Measurements from ENCODE around the gene METTL9.
"Not testable (repeated sequence)": the region's sequence is repeated elsewhere in the genome, so short reads cannot be mapped to it uniquely, and the experiment has no call there.

The METTL9 gene

DNA sequence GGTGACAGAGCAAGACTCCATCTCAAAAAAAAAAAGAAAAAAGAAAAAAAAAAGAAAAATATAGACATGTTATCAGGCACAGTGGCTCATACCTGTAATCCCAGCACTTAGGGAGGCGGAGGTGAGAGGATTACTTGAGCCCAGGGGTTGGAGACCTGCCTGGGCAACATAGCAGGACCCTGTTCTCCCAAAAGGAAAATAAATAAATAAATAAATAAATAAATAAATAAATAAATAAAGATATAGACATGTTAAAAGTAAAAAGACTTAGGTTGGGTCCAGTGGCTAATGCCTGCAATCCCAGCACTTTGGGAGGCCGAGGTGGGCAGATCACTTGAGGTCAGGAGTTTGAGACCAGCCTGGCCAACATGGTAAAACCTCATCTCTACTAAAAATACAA lies 23.1 kb upstream of the METTL9 start:
- not testable (repeated sequence) for DNase-seq

DNA sequence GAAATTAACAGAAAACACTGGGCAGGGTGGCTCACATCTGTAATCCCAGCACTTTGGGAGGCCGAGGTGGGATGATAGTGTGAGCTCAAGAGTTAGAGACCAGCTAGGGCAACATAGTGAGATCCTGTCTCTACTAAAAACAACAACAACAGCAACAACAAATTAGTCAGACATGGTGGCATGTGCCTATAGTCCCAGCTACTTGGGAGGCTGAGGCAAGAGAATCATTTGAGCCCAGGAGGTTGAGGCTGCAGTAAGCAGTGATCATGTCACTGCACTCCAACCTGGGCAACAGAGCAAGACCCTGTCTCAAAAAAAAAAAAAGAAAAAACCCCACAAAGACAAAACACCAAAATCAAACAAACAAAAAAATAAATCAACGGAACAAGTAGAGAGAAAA lies 21.9 kb upstream of the METTL9 start:
- DNase-seq: not testable (repeated sequence)

DNA sequence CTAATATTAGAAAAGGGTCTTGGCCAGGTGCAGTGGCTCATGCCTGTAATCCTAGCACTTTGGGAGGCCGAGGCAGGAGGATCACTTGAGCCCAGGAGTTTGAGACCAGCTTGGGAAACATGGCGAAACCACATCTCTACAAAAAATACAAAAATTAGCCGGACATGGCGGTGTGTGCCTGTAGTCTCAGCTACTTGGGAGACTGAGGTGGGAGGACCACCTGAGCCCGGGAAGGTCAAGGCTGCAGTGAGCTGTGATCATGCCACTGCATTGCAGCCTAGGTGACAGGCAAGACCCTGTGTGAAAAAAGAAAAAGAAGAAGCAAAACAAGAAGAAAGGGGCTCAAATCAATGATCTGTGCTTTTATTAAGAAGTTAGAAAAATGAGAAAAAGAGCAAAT lies 21.1 kb upstream of the METTL9 start:
- not testable (repeated sequence) for DNase-seq

- DNase-seq: not testable (repeated sequence)
These were observed 19.2 kb upstream of the METTL9 start for GRCh38 chr16:21580131-21580530.

- DNase-seq: no peak
These were observed 18.6 kb upstream of the METTL9 start for GRCh38 chr16:21580807-21581206.

DNA sequence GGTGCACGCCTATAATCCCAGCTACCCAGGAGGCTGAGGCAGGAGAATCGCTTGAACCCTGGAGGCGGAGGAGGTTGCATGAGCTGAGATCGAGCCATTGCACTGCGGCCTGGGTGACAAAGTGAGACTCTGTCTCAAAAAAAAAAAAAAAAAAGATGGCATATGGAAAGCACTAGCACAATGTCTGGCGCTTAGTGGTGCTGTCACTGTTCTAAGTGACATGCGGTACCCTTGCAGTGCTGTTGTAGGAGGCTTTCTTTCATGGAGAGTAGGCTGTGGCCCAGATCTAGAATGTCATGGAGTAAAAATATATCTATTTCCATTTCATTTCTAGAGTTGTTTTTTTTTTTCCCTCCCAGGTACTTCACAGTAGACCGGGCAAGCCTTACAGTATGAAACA lies 14.6 kb upstream of the METTL9 start:
- DNase-seq: no peak

- DNase-seq: not testable (repeated sequence)
These were observed 10.8 kb upstream of the METTL9 start for GRCh38 chr16:21588593-21588992.

- no peak for DNase-seq
These were observed 9.8 kb upstream of the METTL9 start for GRCh38 chr16:21589551-21589950.

- no peak for DNase-seq
These were observed 9.1 kb upstream of the METTL9 start for GRCh38 chr16:21590287-21590686.

DNA sequence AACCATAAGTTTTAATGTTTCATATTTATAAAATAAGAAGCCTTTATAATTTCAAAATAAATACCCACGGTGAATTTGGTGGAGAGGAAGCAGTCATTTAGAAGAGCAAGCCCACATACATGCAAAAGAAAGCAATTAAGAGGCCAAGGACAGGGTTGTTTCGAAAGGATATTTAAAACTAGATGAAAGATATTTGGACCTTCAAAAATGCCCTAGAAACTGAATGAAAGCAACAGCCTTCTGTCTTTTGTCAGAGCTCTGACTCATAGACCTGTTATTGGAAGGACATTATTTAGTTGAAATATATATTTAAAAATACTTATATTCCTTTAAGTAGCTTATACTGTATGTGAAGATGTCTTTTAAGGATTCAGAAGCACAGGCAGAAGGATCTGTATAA lies 8.6 kb upstream of the METTL9 start:
- DNase-seq: no peak

DNA sequence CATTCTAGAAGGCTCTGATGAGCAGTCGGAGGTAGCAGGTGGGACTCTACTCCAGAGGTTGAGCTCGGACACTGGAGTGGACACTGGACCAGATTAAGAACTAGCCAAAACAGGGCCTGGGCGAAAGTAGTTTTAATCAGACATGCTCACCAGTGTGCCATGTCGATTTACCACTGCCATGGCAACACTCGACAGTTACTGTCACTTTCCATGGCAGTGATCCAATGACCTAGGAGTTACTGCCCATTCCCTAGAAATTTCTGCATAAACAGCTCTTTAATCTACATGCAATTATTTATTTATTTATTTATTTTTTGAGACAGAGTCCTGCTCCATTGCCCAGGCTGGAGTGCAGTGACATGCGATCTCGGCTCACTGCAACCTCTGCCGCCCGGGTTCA lies 7.2 kb upstream of the METTL9 start:
- DNase-seq: no peak

GRCh38 chr16:21593530-21594289 lies 5.7 kb upstream of the METTL9 start:
- no peak for DNase-seq

DNA sequence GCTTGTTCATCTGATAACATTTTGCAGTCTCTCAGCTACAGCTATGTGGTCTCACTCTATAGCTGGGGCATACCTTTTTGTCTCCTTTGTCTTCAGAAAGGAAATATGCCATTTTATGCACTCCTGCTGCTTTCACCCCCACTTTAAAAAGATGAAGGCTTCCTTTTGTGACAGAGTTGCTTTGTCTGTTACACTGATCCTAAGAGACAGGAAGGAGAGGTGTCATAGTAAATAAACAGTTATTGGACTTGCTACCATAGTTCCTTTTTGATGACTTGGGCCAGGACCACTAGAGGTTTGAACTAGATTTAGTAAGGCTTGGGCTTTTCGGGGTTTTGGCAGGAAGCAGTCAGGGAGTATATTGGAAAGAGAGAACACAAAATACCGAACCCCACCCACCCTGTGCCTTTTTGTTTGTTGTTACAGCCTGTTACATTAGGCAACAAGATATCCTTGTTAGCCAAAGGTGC lies 1.8 kb upstream of the METTL9 start:
- no peak for DNase-seq

DNA sequence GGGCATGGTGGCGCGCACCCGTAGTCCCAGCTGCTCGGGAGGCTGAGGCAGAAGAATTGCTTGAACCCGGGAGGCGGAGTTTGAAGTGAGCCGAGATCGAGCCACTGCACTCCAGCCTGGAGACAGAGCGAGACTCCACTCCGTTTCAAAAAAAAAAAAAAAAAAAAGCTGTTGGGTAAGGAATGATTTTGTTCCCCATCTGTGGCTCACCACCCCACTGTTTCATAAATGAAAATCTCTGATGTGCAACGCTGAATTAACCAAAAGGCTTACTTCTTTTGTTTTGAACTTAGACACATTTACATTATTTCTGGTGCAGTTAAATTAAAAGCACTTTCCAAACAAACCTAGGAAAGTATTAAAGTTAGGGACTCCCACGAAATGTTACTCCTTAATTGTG lies 1.2 kb upstream of the METTL9 start:
- no peak for DNase-seq

GRCh38 chr16:21598701-21599121 lies 666 bp upstream of the METTL9 start:
- no peak for DNase-seq

DNA sequence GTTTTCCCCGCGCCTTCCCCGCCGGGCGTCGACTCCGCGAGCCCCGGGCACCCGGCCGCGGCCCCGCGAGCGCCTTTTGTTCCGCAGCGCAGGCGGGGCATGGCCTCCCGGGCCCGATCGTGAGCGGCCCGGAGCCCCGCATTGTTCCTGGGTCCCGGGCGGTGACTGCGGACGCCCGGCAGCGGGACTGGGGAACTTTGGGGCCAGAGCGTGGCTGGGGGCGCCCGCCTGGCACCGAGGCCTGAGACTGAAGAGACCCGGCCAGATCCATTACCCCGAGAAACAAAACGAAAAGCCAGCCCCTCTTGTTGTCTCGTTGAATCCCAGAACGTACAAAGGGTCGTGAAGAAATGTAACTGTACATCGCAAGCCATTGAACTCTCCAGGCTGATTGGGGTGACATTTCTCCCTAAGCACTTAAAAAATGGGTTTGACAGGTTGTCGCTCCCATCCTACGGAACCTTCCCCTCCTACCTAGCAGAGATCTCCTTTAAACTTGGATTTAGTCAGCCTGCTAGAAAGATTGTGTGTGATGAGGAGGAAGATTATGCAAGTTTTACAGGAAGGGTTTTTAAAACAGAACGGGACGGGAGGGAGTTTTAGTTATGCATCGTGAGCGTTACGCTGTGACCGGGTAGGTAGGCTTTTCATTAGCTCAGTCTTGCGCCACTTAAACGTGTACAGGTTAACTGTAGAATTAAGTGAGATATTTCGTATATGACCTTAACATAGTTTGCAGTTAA lies 825 bp downstream of the METTL9 start:
- no peak for DNase-seq

- DNase-seq: no peak
These were observed 3.4 kb downstream of the METTL9 start for GRCh38 chr16:21602785-21603184.

- DNase-seq: no peak
These were observed 4.6 kb downstream of the METTL9 start for GRCh38 chr16:21603928-21604327.

DNA sequence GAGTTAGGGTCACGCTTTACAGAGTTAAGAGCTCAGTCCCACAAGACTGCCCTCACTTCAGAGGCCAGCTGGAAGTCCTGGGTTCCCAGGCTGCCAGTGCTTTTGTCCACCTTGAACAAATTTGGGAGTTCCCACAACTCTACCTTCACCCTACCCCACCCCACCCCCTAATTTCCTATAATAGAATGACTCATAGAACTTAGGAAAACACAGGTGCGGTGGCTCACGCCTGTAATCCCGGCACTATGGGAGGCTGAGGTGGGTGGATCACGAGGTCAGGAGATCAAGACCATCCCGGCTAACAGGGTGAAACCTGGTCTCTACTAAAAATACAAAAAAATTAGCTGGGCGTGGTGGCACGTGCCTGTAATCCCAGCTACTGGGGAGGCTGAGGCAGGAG lies 6.5 kb downstream of the METTL9 start:
- not testable (repeated sequence) for DNase-seq

GRCh38 chr16:21608639-21609328 lies 9.4 kb downstream of the METTL9 start:
- no peak for DNase-seq

DNA sequence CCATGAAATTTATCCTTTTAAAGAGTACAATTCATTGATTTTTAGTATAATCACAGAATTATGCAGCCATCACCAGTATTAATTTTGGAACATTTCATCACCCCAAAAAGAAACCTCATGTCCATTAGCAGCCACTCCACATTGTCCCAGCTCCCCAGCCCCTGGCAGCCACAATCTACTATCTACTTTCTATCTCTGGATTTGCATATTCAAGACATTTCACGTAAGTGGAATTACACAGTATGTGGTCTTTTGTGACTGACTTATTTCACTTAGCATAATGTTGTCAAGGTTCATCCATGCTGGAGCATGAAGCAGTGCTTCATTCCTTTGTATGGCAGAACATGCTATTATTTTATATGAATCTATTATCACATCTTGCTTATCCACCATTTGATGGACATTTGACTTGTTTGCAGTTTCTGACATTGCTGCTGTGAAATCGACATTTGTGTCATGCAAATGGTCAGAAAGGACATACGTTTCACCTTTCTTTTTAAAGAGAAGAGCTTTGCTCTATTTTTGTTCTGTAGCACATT lies 10.7 kb downstream of the METTL9 start:
- no peak for DNase-seq

DNA sequence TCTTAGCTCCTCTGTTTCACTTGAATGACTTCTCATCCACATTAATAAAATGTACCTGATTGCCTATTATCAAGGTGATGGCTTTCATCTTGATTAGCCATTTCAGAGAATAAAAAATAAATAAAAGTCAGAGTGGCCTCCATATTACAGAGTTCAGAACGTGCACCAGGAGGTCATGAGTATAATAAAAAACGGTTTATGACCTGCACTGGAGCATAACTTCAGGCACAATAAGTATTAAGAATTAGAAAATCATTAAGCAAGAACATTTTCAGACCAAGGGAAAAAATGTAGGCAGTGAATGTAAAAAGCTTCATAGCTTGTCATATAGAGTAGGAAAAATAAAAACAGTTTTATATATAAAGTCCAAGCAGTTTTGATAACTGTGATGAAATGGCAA lies 11.4 kb downstream of the METTL9 start:
- DNase-seq: no peak

GRCh38 chr16:21611198-21611555 lies 11.8 kb downstream of the METTL9 start:
- no peak for DNase-seq
